Lung (tissue), 12 donors: ENCODE data around the gene PTPRN2. TPM values are rescaled to one million over a fixed set of nuclear protein-coding genes. Genes with fewer than 3 reads are reported as not detected.

Experiments used
- ATAC-seq: fragments of 200-7000 bp; cut with Tn5 transposase; one replicate; pipeline ENCODE4 v1.9.1; 2020; ENCODE audit warnings: moderate number of reproducible peaks; ENCODE audit not compliant: insufficient read depth, low FRiP score
- DNase-seq, 3 donors: peaks; one replicate each; pipeline ENCODE4 v3.0.0-alpha.2; 2013 to 2017
- H3K27ac ChIP-seq, 2 donors: one replicate each; pipeline ENCODE4 v1.5.1; 2013; ENCODE audit warnings: mild to moderate bottlenecking in 2 of 2, moderate library complexity in 2 of 2, control low read depth in 1 of 2, inconsistent platforms in 1 of 2, low read depth in 1 of 2, low read length in 1 of 2
- H3K27me3 ChIP-seq, 3 donors: one replicate each; pipeline ENCODE4 v1.5.1; 2013; ENCODE audit warnings: low read length in 2 of 3; ENCODE audit not compliant: control insufficient read depth in 3 of 3, insufficient read depth in 3 of 3
- H3K36me3 ChIP-seq, 4 donors: one replicate each; pipeline ENCODE4 v1.5.1; 2013; ENCODE audit warnings: low read length in 4 of 4, mild to moderate bottlenecking in 1 of 4, moderate library complexity in 1 of 4; ENCODE audit not compliant: control insufficient read depth in 4 of 4, insufficient read depth in 4 of 4
- H3K4me1 ChIP-seq, 5 donors: one replicate each; pipeline ENCODE4 v1.5.1; 2013; ENCODE audit warnings: low read length in 5 of 5, mild to moderate bottlenecking in 2 of 5, moderate library complexity in 1 of 5; ENCODE audit not compliant: control insufficient read depth in 5 of 5, insufficient read depth in 5 of 5
- H3K4me3 ChIP-seq: one replicate; pipeline ENCODE4 v1.5.1; 2013; ENCODE audit warnings: mild to moderate bottlenecking, control low read depth, moderate library complexity
- H3K9ac ChIP-seq, 2 donors: one replicate each; pipeline ENCODE4 v1.5.1; 2013; ENCODE audit warnings: low read length in 2 of 2, control low read depth in 1 of 2; ENCODE audit not compliant: insufficient read depth in 1 of 2
- H3K9me3 ChIP-seq, 4 donors: one replicate each; pipeline ENCODE4 v1.5.1; 2013; ENCODE audit warnings: low read length in 3 of 4, mild to moderate bottlenecking in 1 of 4, moderate library complexity in 1 of 4; ENCODE audit not compliant: control insufficient read depth in 4 of 4, insufficient read depth in 3 of 4
- CTCF ChIP-seq: IDR thresholded peaks from 2 replicates; pipeline ENCODE4 v1.5.1; 2012; ENCODE audit warnings: mild to moderate bottlenecking; ENCODE audit errors: control extremely low read depth, extremely low read depth
- WGBS, 2 donors: extraction: QIAGEN DNeasy Blood & Tissue Kit; methylation state at CpG; one replicate each; pipeline ENCODE4 v1.1.7; 2013; 5-methylcytosine and 5-hydroxymethylcytosine counted together
- polyA plus RNA-seq, 2 donors: library from polyadenylated mRNA; stranded (reverse); fragments of 200-250 nt; gene quantifications; one replicate each; pipeline ENCODE4 v1.2.1, GENCODE V29; 2013
- total RNA-seq, 2 donors: library from RNA; depleted of rRNA in 1 of 2; stranded (reverse); fragments of >200 nt in 1 of 2; gene quantifications; one replicate each; pipeline ENCODE4 v1.2.1, GENCODE V29; 2014 to 2021
- donor health status: control.
- donor health status: control.
- donor health status: Bipolar disorder and iron deficiency.
- donor health status: healthy.
- donor health status: DM: yes; HTN: yes; CAD: no.

Gene PTPRN2
- total and polyA plus RNA-seq, 4 donors: 2.1 to 7.4 (median 4.4) TPM

GRCh38 chr7:157824011-157824818 is 763.4 kb downstream of the PTPRN2 start:
- TF ChIP-seq CTCF: no peak
- Histone ChIP-seq H3K9ac (no peak overlapping the region), H3K4me3 (no peak overlapping the region), H3K36me3 (no peaks in the 10 kb centered on the region), H3K27me3 (peaks cover 0 to 4% (median 0%) of the 10 kb centered on the region in 3 donors), H3K9me3 (peaks cover 0 to 6% (median 0%) of the 10 kb centered on the region in 4 donors), H3K27ac (no peak overlapping the region), H3K4me1 (no peaks in the 10 kb centered on the region)
- DNase-seq (no peak), ATAC-seq (no peak)
- 88 to 93% methylated on average over 18 of the region's 18 CpGs for WGBS, 2 donors

GRCh38 chr7:157822688-157823031 is 765.0 kb downstream of the PTPRN2 start:
- WGBS, 2 donors: 89 to 97% methylated on average over 1 of the region's 1 CpG
- ATAC-seq (no peak), DNase-seq (no peak)
- Histone ChIP-seq H3K9me3 (peaks cover 0 to 6% (median 0%) of the 10 kb centered on the region in 4 donors), H3K27ac (no peak overlapping the region), H3K27me3 (peaks cover 0 to 4% (median 0%) of the 10 kb centered on the region in 3 donors), H3K4me1 (no peaks in the 10 kb centered on the region), H3K36me3 (no peaks in the 10 kb centered on the region), H3K4me3 (no peak overlapping the region), H3K9ac (no peak overlapping the region)
- TF ChIP-seq CTCF: no peak

GRCh38 chr7:157821959-157822687 is 765.5 kb downstream of the PTPRN2 start:
- DNase-seq (no peak), ATAC-seq (no peak)
- Histone ChIP-seq H3K36me3 (no peaks in the 10 kb centered on the region), H3K4me3 (no peak overlapping the region), H3K4me1 (no peaks in the 10 kb centered on the region), H3K27ac (no peak overlapping the region), H3K9ac (no peak overlapping the region), H3K9me3 (peaks cover 0 to 6% (median 0%) of the 10 kb centered on the region in 4 donors), H3K27me3 (peaks cover 0 to 4% (median 0%) of the 10 kb centered on the region in 3 donors)
- TF ChIP-seq CTCF: no peak
- 81 to 90% methylated on average over 3 of the region's 3 CpGs for WGBS, 2 donors
